ENCODE measurements around the gene LRTM2. TPM values are rescaled to one million over a fixed set of nuclear protein-coding genes. Genes with fewer than 3 reads are reported as not detected.

Gene LRTM2
- total and polyA plus RNA-seq, 11 donors = not detected

GRCh38 chr12:1810201-1810930 is 10.0 kb upstream of the LRTM2 start:
- no peak for ATAC-seq
- peak in 3 of 5 donors; percentile 21 to 56 (median 22) for DNase-seq
- WGBS, 4 donors = 87 to 91% (median 89%) methylated on average over 21 of the region's 21 CpGs
- intact Hi-C loops (cut with DNase I) = loop anchor here in 2 of 10 donors (5.0 kb wide), 2 partner anchors 107 to 117 kb away; partner anchors contain the start of gene CACNA2D4 (in 1 of the 2)
- Histone ChIP-seq H3K27me3 (peaks cover 0 to 7% (median 0%) of the 10 kb centered on the region in 9 donors), H3K27ac (peak overlapping the region in 1 of 12 donors; percentile 89), H3K4me3 (no peak overlapping the region), H3K36me3 (no peaks in the 10 kb centered on the region), H3K9me3 (no peaks in the 10 kb centered on the region), H3K4me1 (peaks cover 0 to 56% (median 5%) of the 10 kb centered on the region in 12 donors)
- TF ChIP-seq, protein P1, sequence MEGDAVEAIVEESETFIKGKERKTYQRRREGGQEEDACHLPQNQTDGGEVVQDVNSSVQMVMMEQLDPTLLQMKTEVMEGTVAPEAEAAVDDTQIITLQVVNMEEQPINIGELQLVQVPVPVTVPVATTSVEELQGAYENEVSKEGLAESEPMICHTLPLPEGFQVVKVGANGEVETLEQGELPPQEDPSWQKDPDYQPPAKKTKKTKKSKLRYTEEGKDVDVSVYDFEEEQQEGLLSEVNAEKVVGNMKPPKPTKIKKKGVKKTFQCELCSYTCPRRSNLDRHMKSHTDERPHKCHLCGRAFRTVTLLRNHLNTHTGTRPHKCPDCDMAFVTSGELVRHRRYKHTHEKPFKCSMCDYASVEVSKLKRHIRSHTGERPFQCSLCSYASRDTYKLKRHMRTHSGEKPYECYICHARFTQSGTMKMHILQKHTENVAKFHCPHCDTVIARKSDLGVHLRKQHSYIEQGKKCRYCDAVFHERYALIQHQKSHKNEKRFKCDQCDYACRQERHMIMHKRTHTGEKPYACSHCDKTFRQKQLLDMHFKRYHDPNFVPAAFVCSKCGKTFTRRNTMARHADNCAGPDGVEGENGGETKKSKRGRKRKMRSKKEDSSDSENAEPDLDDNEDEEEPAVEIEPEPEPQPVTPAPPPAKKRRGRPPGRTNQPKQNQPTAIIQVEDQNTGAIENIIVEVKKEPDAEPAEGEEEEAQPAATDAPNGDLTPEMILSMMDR (IDR thresholded peaks at IDR 0.05) = no peak
- TF ChIP-seq POLR2A (IDR thresholded peaks at IDR 0.05) = no peak

DNA sequence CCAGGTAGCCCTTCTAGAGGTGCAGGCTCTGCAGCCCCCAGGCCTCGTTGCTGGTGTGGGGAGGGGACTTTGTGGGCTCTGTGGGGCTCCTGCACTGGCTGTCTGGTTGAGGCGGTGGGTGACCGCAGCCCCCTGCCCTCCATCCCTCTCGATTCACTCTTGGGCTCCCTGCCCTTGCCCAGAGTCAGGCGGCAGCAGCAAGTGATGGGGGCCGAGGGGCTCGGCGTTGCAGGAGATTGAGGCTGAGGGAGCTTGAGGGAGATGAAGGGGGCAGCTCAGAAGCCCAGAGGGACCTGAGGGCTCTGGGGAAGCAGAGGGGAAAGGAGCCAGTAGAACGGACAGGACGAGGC is 9.5 kb upstream of the LRTM2 start:
- ATAC-seq (no peak), DNase-seq (peak in 2 of 5 donors; percentile 12 to 31)
- Histone ChIP-seq H3K36me3 (no peaks in the 10 kb centered on the region), H3K4me3 (peak overlapping the region in 1 of 12 donors; percentile 49), H3K4me1 (peaks cover 0 to 53% (median 2%) of the 10 kb centered on the region in 12 donors), H3K27ac (peak overlapping the region in 1 of 12 donors; percentile 89), H3K27me3 (peaks cover 0 to 11% (median 0%) of the 10 kb centered on the region in 9 donors), H3K9me3 (no peaks in the 10 kb centered on the region)
- WGBS, 4 donors = 88 to 92% (median 88%) methylated on average over 10 of the region's 10 CpGs
- TF ChIP-seq POLR2A (IDR thresholded peaks at IDR 0.05) = no peak
- TF ChIP-seq, protein P1 (IDR thresholded peaks at IDR 0.05) = no peak
- intact Hi-C loops (cut with DNase I) = loop anchor here in 2 of 10 donors (5.0 kb wide), 2 partner anchors 106 to 116 kb away; partner anchors contain the start of gene CACNA2D4 (in 1 of the 2)

GRCh38 chr12:1811281-1811947 is 9.0 kb upstream of the LRTM2 start:
- ATAC-seq = peak in 1 of 4 donors; percentile 31
- intact Hi-C loops (cut with DNase I) = loop anchor here in 2 of 10 donors (5.0 kb wide), 2 partner anchors 106 to 116 kb away; partner anchors contain the start of gene CACNA2D4 (in 1 of the 2)
- Histone ChIP-seq H3K36me3 (no peaks in the 10 kb centered on the region), H3K27ac (peak overlapping the region in 1 of 12 donors; percentile 89), H3K27me3 (peaks cover 0 to 14% (median 0%) of the 10 kb centered on the region in 9 donors), H3K4me1 (peaks cover 0 to 51% (median 0%) of the 10 kb centered on the region in 12 donors), H3K9me3 (no peaks in the 10 kb centered on the region), H3K4me3 (peak overlapping the region in 1 of 12 donors; percentile 49)
- TF ChIP-seq, protein P1 (IDR thresholded peaks at IDR 0.05) = no peak
- no peak for TF ChIP-seq POLR2A (IDR thresholded peaks at IDR 0.05)
- DNase-seq = peak in 3 of 5 donors; percentile 20 to 58 (median 20)
- 77 to 79% (median 78%) methylated on average over 27 of the region's 27 CpGs for WGBS, 4 donors

GRCh38 chr12:1811948-1812291 is 8.4 kb upstream of the LRTM2 start:
- ATAC-seq (no peak), DNase-seq (peak in 1 of 5 donors; percentile 19)
- 75 to 82% (median 80%) methylated on average over 6 of the region's 6 CpGs for WGBS, 4 donors
- no peak for TF ChIP-seq POLR2A (IDR thresholded peaks at IDR 0.05)
- TF ChIP-seq, protein P1 (IDR thresholded peaks at IDR 0.05) = no peak
- Histone ChIP-seq H3K9me3 (no peaks in the 10 kb centered on the region), H3K4me1 (peaks cover 0 to 51% (median 0%) of the 10 kb centered on the region in 12 donors), H3K27ac (peak overlapping the region in 7 of 12 donors; percentile 24 to 89 (median 50)), H3K27me3 (peaks cover 0 to 14% (median 0%) of the 10 kb centered on the region in 9 donors), H3K36me3 (no peaks in the 10 kb centered on the region), H3K4me3 (peak overlapping the region in 1 of 12 donors; percentile 49)
- intact Hi-C loops (cut with DNase I) = loop anchor here in 2 of 10 donors (5.0 kb wide), 2 partner anchors 105 to 115 kb away; partner anchors contain the start of gene CACNA2D4 (in 1 of the 2)
